OCI-LY7 (cell line): ENCODE data around the gene MPV17L2.

Experiments used
- EZH2phosphoT487 ChIP-seq: fragments of 200-600 bp; sonication (generic); IDR thresholded peaks from 2 replicates; pipeline ENCODE4 v1.6.1; 2018; ENCODE audit warnings: low read depth, borderline replicate concordance, mild to moderate bottlenecking, mixed run types, antibody characterized with exemption, low read length, moderate library complexity, mixed read lengths
- TF ChIP-seq, protein P1 (sequence below): fragments of 200-600 bp; sonication (generic); conservative IDR thresholded peaks from 2 replicates; pipeline ENCODE4 v1.5.1; 2014; ENCODE audit warnings: mild to moderate bottlenecking, antibody characterized with exemption, low read length, moderate library complexity, mixed read lengths

GRCh38 chr19:18218600-18218999, 25.6 kb downstream of the MPV17L2 start:
- TF ChIP-seq, protein P1, sequence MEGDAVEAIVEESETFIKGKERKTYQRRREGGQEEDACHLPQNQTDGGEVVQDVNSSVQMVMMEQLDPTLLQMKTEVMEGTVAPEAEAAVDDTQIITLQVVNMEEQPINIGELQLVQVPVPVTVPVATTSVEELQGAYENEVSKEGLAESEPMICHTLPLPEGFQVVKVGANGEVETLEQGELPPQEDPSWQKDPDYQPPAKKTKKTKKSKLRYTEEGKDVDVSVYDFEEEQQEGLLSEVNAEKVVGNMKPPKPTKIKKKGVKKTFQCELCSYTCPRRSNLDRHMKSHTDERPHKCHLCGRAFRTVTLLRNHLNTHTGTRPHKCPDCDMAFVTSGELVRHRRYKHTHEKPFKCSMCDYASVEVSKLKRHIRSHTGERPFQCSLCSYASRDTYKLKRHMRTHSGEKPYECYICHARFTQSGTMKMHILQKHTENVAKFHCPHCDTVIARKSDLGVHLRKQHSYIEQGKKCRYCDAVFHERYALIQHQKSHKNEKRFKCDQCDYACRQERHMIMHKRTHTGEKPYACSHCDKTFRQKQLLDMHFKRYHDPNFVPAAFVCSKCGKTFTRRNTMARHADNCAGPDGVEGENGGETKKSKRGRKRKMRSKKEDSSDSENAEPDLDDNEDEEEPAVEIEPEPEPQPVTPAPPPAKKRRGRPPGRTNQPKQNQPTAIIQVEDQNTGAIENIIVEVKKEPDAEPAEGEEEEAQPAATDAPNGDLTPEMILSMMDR, result no peak
- no peak for TF ChIP-seq EZH2phosphoT487
